HCT116 (cell line): ENCODE results near the gene SPDYE16. TPM values are rescaled to one million over a fixed set of nuclear protein-coding genes. Genes with fewer than 3 reads are reported as not detected.

Experiments
- ATAC-seq: fragments of 200-7000 bp; cut with Tn5 transposase; 2 replicates; pipeline ENCODE4 v1.9.1; 2020; ENCODE audit warnings: mild to moderate bottlenecking, moderate library complexity
- BruUV-seq: library from RNA; stranded (reverse); fragments of 400-500 nt; replicated peaks from 2 replicates; lab custom pipeline; 2021; lab: Mats Ljungman, UMichigan
- CTCF ChIA-PET: fragments of 300-600 bp; sonication (Branson Sonifier 250); formaldehyde crosslinking; loops from one replicate; lab custom pipeline; 2021; ENCODE audit warnings: antibody characterized with exemption; lab: Charles Lee
- POLR2A ChIA-PET: fragments of 300-600, 350-600 bp; sonication (Branson Sonifier 250); formaldehyde crosslinking; loops from one replicate; lab custom pipeline; 2021; ENCODE audit warnings: antibody characterized with exemption; lab: Charles Lee
- RAD21 ChIA-PET, 2 experiments: fragments of 300-600 bp; sonication (Branson Sonifier 250); formaldehyde crosslinking; loops; one replicate each; lab custom pipeline; 2023; ENCODE audit warnings: low total read pairs in 2 of 2; ENCODE audit not compliant: uncharacterized antibody in 2 of 2, unreplicated experiment in 2 of 2, low non-redundant PET in 1 of 2; lab: Charles Lee
- DNase-seq: peaks from one replicate; pipeline ENCODE4 v3.0.0-alpha.2; 2010; ENCODE audit warnings: low read depth, low spot score
- H2AFZ ChIP-seq: fragments of 200-600 bp; shearing (Covaris generic), sonication (generic); 2 replicates; pipeline ENCODE4 v1.6.1; 2017; ENCODE audit warnings: low read depth, mixed run types, mixed read lengths, antibody characterized with exemption, low read length; ENCODE audit not compliant: poor library complexity, severe bottlenecking
- H3K27ac ChIP-seq: 2 replicates; pipeline ENCODE4 v1.5.1; 2012; ENCODE audit warnings: low read depth, low read length
- H3K27me3 ChIP-seq: fragments of 200-600 bp; sonication (generic); 2 replicates; pipeline ENCODE4 v1.6.1; 2016; ENCODE audit warnings: mixed run types, low read length, mixed read lengths; ENCODE audit not compliant: insufficient read depth
- H3K36me3 ChIP-seq, 2 experiments: fragments of 200-500 bp in 1 of 2; fragments of 200-600 bp in 1 of 2; sonication (Bioruptor generic) in 1 of 2; sonication (generic) in 1 of 2; 2 replicates each; pipeline versions ENCODE4 v1.5.1 to v1.6.1; 2014 to 2016; ENCODE audit warnings: low read length in 2 of 2, inconsistent platforms in 1 of 2, mixed read lengths in 1 of 2, mixed run types in 1 of 2; ENCODE audit not compliant: insufficient read depth in 2 of 2, control insufficient read depth in 1 of 2
- H3K4me1 ChIP-seq, 2 experiments: fragments of 200-600 bp in 1 of 2; sonication (generic) in 1 of 2; 2 replicates each; pipeline versions ENCODE4 v1.5.1 to v1.6.1; 2012 to 2017; ENCODE audit warnings: low read length in 2 of 2, inconsistent platforms in 1 of 2, mild to moderate bottlenecking in 1 of 2, mixed read lengths in 1 of 2, mixed run types in 1 of 2, moderate library complexity in 1 of 2; ENCODE audit not compliant: insufficient read depth in 2 of 2, control insufficient read depth in 1 of 2
- H3K4me2 ChIP-seq: fragments of 200-600 bp; sonication (generic); 2 replicates; pipeline ENCODE4 v1.6.1; 2017; ENCODE audit warnings: mixed run types, low read length, mixed read lengths
- H3K4me3 ChIP-seq, 2 experiments: fragments of 200-600 bp in 1 of 2; sonication (generic) in 1 of 2; replicated peaks in 1 of 2; 2 replicates each; pipeline ENCODE4 v1.5.1; 2011 to 2016; ENCODE audit warnings: low read length in 2 of 2, control low read depth in 1 of 2, low read depth in 1 of 2, mild to moderate bottlenecking in 1 of 2, mixed read lengths in 1 of 2, mixed run types in 1 of 2
- H3K79me2 ChIP-seq: fragments of 200-600 bp; sonication (generic); 2 replicates; pipeline ENCODE4 v1.6.1; 2017; ENCODE audit warnings: mild to moderate bottlenecking, mixed run types, low read length, moderate library complexity, mixed read lengths; ENCODE audit not compliant: insufficient read depth
- H3K9ac ChIP-seq: fragments of 200-600 bp; sonication (generic); 2 replicates; pipeline ENCODE4 v1.6.1; 2016; ENCODE audit warnings: low read length, mixed read lengths
- H3K9me2 ChIP-seq: fragments of 200-600 bp; sonication (generic), shearing (Covaris generic); 2 replicates; pipeline ENCODE4 v1.6.1; 2017; ENCODE audit warnings: mixed run types, mild to moderate bottlenecking, moderate library complexity; ENCODE audit not compliant: insufficient read depth
- H3K9me3 ChIP-seq, 2 experiments: fragments of 200-500 bp in 1 of 2; fragments of 200-600 bp in 1 of 2; sonication (Bioruptor generic) in 1 of 2; sonication (generic) in 1 of 2; 2 replicates each; pipeline ENCODE4 v1.6.1; 2014 to 2017; ENCODE audit warnings: low read length in 2 of 2, mixed read lengths in 2 of 2, inconsistent platforms in 1 of 2, low read depth in 1 of 2, mild to moderate bottlenecking in 1 of 2, mixed run types in 1 of 2, moderate library complexity in 1 of 2; ENCODE audit not compliant: control insufficient read depth in 1 of 2, insufficient read depth in 1 of 2
- H4K20me1 ChIP-seq: fragments of 200-600 bp; sonication (generic), shearing (Covaris generic); 2 replicates; pipeline ENCODE4 v1.6.1; 2017; ENCODE audit warnings: mixed run types, mild to moderate bottlenecking, moderate library complexity; ENCODE audit not compliant: insufficient read depth
- CBX3 ChIP-seq: IDR thresholded peaks from 2 replicates; pipeline ENCODE4 v1.6.1; 2012; ENCODE audit warnings: low read depth
- CEBPB ChIP-seq: IDR thresholded peaks from 2 replicates; pipeline ENCODE4 v1.6.1; 2012; ENCODE audit warnings: low read depth
- EGR1 ChIP-seq: IDR thresholded peaks from 2 replicates; pipeline ENCODE4 v1.6.1; 2012; ENCODE audit warnings: low read depth
- FOSL1 ChIP-seq: IDR thresholded peaks from 2 replicates; pipeline ENCODE4 v1.6.1; 2012; ENCODE audit warnings: low read depth
- POLR2AphosphoS5 ChIP-seq: IDR thresholded peaks from 2 replicates; pipeline ENCODE4 v1.6.1; 2011; ENCODE audit warnings: mild to moderate bottlenecking, low read depth, low read length, moderate library complexity
- TCF7L2 ChIP-seq: IDR thresholded peaks from 2 replicates; pipeline ENCODE4 v1.7.0; 2011; ENCODE audit warnings: borderline replicate concordance, inconsistent platforms; ENCODE audit not compliant: insufficient read depth, insufficient read length; ENCODE audit errors: extremely low read depth
- YY1 ChIP-seq: IDR thresholded peaks from 2 replicates; pipeline ENCODE4 v1.6.1; 2011; ENCODE audit warnings: low read length, low read depth, moderate library complexity, mild to moderate bottlenecking; ENCODE audit not compliant: insufficient replicate concordance; ENCODE audit errors: extremely low read depth
- intact Hi-C: fragments of 100-400 bp; cut with micrococcal nuclease; formaldehyde crosslinking; loops from 2 replicates; pipeline ENCODE4 v1.10.0; 2022
- total RNA-seq: library from RNA; stranded (reverse); gene quantifications from one replicate; pipeline ENCODE4 v1.2.1, GENCODE V29; 2021; ENCODE audit not compliant: unreplicated experiment
- TF ChIP-seq, protein P1 (sequence below): IDR thresholded peaks from 2 replicates; pipeline ENCODE4 v1.6.1; 2012; ENCODE audit warnings: low read depth

Gene SPDYE16
- total RNA-seq, 1 experiment from 2014 or later: not detected

DNA sequence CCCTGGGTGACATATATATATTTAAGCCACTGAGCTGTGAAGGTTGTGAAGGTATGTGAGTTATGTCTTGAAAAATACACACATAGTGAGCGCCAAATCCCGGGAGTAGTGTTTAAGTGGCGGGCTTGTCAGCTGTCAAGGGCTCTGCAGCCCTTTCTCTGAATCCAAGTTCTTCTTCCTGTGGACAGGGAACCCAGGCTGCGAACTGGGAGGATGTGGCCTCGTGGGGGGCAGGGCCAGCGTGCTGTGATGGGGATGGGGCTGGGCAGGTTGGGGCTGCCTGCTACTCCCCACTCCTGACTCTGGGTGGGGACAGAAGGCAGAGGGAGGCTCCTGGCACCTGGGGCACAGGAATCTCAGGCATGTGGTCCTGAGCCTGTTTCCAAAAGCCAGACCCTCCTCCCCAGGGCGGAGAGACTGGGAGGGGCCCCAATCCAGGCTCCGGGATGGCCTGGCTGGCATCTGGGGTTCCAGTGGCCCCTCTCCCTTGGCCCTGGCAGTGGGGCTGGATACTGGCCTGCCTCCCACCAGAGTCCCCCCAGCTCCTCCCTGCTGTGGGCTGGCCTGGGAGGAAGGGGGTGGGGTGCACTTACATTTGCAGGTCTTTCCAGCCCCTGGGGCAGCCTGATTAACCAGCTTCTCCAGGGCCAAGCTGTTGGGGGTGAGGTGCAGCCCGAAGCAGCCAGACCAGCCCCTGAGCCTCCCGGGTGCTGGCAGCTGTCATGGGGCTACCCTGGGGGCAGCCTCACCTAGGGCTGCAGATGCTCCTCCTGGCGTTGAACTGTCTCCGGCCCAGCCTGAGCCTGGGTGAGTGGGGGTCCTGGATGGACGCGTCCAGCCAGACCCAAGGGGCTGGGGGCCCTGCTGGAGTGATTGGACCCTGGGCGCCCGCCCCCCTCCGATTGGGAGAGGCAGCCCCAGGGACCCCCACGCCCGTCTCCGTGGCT is 32.9 kb downstream of the SPDYE16 start, which contains the start of gene UPK3B:
UPK3B (plus strand) TSS at position 622 of the 947 bp plus-strand sequence; CDS start at position 723, 101 bp downstream.
- DNase-seq (no peak), ATAC-seq (peak; percentile 21)
- H3K27me3 ChIP-seq: no peaks in the 10 kb centered on the region
- peak within 1 kb of the TSS; percentile 65 for H3K27ac ChIP-seq
- H3K79me2 ChIP-seq: no peaks in the 10 kb centered on the region
- TF ChIP-seq, protein P1, sequence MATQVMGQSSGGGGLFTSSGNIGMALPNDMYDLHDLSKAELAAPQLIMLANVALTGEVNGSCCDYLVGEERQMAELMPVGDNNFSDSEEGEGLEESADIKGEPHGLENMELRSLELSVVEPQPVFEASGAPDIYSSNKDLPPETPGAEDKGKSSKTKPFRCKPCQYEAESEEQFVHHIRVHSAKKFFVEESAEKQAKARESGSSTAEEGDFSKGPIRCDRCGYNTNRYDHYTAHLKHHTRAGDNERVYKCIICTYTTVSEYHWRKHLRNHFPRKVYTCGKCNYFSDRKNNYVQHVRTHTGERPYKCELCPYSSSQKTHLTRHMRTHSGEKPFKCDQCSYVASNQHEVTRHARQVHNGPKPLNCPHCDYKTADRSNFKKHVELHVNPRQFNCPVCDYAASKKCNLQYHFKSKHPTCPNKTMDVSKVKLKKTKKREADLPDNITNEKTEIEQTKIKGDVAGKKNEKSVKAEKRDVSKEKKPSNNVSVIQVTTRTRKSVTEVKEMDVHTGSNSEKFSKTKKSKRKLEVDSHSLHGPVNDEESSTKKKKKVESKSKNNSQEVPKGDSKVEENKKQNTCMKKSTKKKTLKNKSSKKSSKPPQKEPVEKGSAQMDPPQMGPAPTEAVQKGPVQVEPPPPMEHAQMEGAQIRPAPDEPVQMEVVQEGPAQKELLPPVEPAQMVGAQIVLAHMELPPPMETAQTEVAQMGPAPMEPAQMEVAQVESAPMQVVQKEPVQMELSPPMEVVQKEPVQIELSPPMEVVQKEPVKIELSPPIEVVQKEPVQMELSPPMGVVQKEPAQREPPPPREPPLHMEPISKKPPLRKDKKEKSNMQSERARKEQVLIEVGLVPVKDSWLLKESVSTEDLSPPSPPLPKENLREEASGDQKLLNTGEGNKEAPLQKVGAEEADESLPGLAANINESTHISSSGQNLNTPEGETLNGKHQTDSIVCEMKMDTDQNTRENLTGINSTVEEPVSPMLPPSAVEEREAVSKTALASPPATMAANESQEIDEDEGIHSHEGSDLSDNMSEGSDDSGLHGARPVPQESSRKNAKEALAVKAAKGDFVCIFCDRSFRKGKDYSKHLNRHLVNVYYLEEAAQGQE: no peak
- TF ChIP-seq CEBPB (no peak), CBX3 (no peak), YY1 (no peak), FOSL1 (no peak), EGR1 (no peak), TCF7L2 (no peak), POLR2AphosphoS5 (no peak; the same call in 1 of the 2 replicates)
- peak within 1 kb of the TSS; percentile 62 for H3K4me2 ChIP-seq
- no peaks in the 10 kb centered on the region for H3K9me2 ChIP-seq
- ChIA-PET CTCF (no interaction called here), POLR2A (no interaction called here), RAD21 (no interaction called here)
- no peaks in the 10 kb centered on the region for H3K36me3 ChIP-seq
- H3K4me3 ChIP-seq: peak within 1 kb of the TSS in 1 of 2 experiments; percentile 8; a peak in 1 of 4 replicates
- H3K4me1 ChIP-seq: peaks cover 22 to 27% of the 10 kb centered on the region in 2 experiments
- intact Hi-C loops: no loop called here
- no TSS peak for BruUV-seq
- peak within 1 kb of the TSS; percentile 30 for H3K9ac ChIP-seq
- no peak within 1 kb of the TSS for H2AFZ ChIP-seq
- H4K20me1 ChIP-seq: no peaks in the 10 kb centered on the region
- no peaks in the 10 kb centered on the region for H3K9me3 ChIP-seq
